Vein endothelial cell (primary cell): Measurements from ENCODE around the gene MRPS23. TPM values are rescaled to one million over a fixed set of nuclear protein-coding genes. Genes with fewer than 3 reads are reported as not detected.

Experiments used
- small RNA-seq: library from RNA; depleted of rRNA; stranded (forward); fragments of <200 nt; gene quantifications from one replicate; pipeline ENCODE3, GENCODE V24; 2012
- total RNA-seq: library from RNA; depleted of rRNA; stranded (reverse); fragments of >200 nt; gene quantifications from 2 replicates; pipeline ENCODE4 v1.2.3, GENCODE V29; 2012

The MRPS23 gene
- 22.5 and 23.5 TPM in 2 replicates for total RNA-seq

DNA sequence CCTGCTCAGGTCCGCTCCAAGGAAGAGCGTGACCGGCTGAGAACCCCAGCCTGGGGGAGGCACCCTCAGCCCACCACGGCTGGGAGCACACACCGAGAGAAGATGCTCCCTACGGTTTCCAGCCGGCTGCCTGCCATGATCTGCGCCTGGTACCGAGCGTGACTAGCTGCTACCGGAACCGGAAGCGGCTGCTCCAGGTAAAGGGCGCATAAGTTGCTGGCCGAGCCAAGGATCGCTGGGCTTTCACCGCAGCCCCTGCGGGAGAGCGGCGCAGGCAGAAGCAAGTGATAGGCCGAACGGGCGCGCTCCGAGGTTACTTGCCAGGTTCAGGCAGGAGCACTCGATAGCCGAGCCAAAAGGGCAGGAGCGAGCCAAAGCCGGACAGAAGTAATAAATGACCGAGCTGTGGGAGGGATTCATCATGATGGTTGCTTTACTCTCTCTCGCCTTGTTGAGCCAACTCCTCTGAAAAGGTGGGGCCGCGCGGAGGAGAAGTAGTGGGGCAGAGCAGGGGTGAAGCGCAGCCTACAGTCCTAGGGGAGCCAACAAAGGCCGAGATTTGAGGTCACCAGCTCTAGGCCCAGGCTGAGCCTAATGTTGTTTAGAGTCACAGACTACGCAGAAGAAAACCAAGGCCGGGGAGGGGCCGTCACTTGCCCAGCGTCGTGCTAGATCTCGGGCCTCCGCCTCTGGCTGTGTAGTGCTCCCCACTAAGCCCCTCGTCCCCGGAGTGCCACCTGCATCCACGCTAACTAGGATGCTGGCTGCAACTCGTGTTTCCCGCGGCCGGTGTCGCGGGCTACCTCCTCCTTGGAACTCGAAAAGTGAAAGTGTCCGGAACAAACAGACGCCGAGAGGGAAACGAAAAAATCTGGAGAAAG, at the start of gene MRPS23:
MRPS23 (minus strand) TSS at position 171 of the 881 bp plus-strand sequence; CDS start at position 137, 34 bp downstream.

Small RNA genes within 50 kb of the gene (small RNA-seq; reads per million reads assigned to genes)
- not detected for gene RN7SKP94

Other genes with a start within 250 kb of the MRPS23 start
- not detected in 2 replicates for gene CCDC182, start 104.7 kb downstream of the MRPS23 start, total RNA-seq
- 12.5 and 17.6 TPM in 2 replicates for gene CUEDC1, start 105.4 kb upstream of the MRPS23 start, total RNA-seq
- gene VEZF1, start 138.2 kb upstream of the MRPS23 start, total RNA-seq = 52.0 and 60.4 TPM in 2 replicates
- 267 and 354 TPM in 2 replicates for gene SRSF1, start 157.2 kb upstream of the MRPS23 start, total RNA-seq
- gene DYNLL2, start 233.4 kb upstream of the MRPS23 start, total RNA-seq = 6.9 and 8.2 TPM in 2 replicates